Measurements from ENCODE around the gene ENSA.
"Not testable (repeated sequence)": the region's sequence is repeated elsewhere in the genome, so short reads cannot be mapped to it uniquely, and the experiment has no call there.

Gene ENSA

GRCh38 chr1:150629115-150629928 is at the start of gene ENSA:
ENSA (minus strand) TSS chr1:150629612; CDS start chr1:150629470, 142 bp downstream.
- TF ChIP-seq CTCF (conservative IDR thresholded peaks at IDR 0.05; ENCODE audit: low read depth, low read length), result no peak
- peak within 1 kb of the TSS; percentile 85 for H3K4me3 ChIP-seq (ENCODE audit: low read depth, low read length)

GRCh38 chr1:150678988-150679387 is 49.6 kb upstream of the ENSA start:
- TF ChIP-seq CTCF (conservative IDR thresholded peaks at IDR 0.05; ENCODE audit: low read depth, low read length), result no peak
- no peak for DNase-seq (ENCODE audit: low read depth)
- H3K4me3 ChIP-seq (ENCODE audit: low read depth, low read length), result no peak overlapping the region

More at GRCh38 chr1:150629115-150629928, at the start of gene ENSA:
- peak; percentile 100 for DNase-seq (ENCODE audit: low read depth)

- H3K4me3 ChIP-seq (ENCODE audit: low read depth, low read length), result no peak overlapping the region
- no peak for DNase-seq (ENCODE audit: low read depth)
- TF ChIP-seq CTCF (conservative IDR thresholded peaks at IDR 0.05; ENCODE audit: low read depth, low read length), result no peak
Observed at GRCh38 chr1:150674881-150675280, 45.5 kb upstream of the ENSA start.

GRCh38 chr1:150663321-150663720 is 33.9 kb upstream of the ENSA start:
- TF ChIP-seq CTCF (conservative IDR thresholded peaks at IDR 0.05; ENCODE audit: low read depth, low read length), result no peak
- H3K4me3 ChIP-seq (ENCODE audit: low read depth, low read length), result no peak overlapping the region
- no peak for DNase-seq (ENCODE audit: low read depth)

- TF ChIP-seq CTCF (conservative IDR thresholded peaks at IDR 0.05; ENCODE audit: low read depth, low read length), result no peak
- H3K4me3 ChIP-seq (ENCODE audit: low read depth, low read length), result no peak overlapping the region
- no peak for DNase-seq (ENCODE audit: low read depth)
Observed at GRCh38 chr1:150662811-150663210, 33.4 kb upstream of the ENSA start.

- DNase-seq (ENCODE audit: low read depth), result no peak
- no peak for TF ChIP-seq CTCF (conservative IDR thresholded peaks at IDR 0.05; ENCODE audit: low read depth, low read length)
- H3K4me3 ChIP-seq (ENCODE audit: low read depth, low read length), result no peak overlapping the region
Observed at GRCh38 chr1:150661156-150661555, 31.7 kb upstream of the ENSA start.

GRCh38 chr1:150660584-150660983 is 31.2 kb upstream of the ENSA start:
- no peak for DNase-seq (ENCODE audit: low read depth)
- no peak overlapping the region for H3K4me3 ChIP-seq (ENCODE audit: low read depth, low read length)
- TF ChIP-seq CTCF (conservative IDR thresholded peaks at IDR 0.05; ENCODE audit: low read depth, low read length), result no peak

GRCh38 chr1:150657064-150657463 is 27.7 kb upstream of the ENSA start:
- not testable (repeated sequence) for DNase-seq (ENCODE audit: low read depth); H3K4me3 ChIP-seq (ENCODE audit: low read depth, low read length)

GRCh38 chr1:150654635-150655034 is 25.2 kb upstream of the ENSA start:
- DNase-seq (ENCODE audit: low read depth); H3K4me3 ChIP-seq (ENCODE audit: low read depth, low read length): not testable (repeated sequence)

Data from choroid plexus epithelial cell (primary cell).